Skeletal muscle tissue (tissue), 4 donors: Measurements from ENCODE around the gene COL8A1. TPM values are rescaled to one million over a fixed set of nuclear protein-coding genes. Genes with fewer than 3 reads are reported as not detected.

ENCODE experiments used
- H3K27ac ChIP-seq: one replicate; pipeline ENCODE4 v1.7.0; 2013; ENCODE audit warnings: mild to moderate bottlenecking, low read depth, low read length, inconsistent platforms
- H3K27me3 ChIP-seq, 3 donors: one replicate each; pipeline ENCODE4 v1.7.0; 2013; ENCODE audit warnings: low read length in 3 of 3; ENCODE audit not compliant: control insufficient read depth in 3 of 3, insufficient read depth in 3 of 3
- H3K36me3 ChIP-seq, 3 donors: one replicate each; pipeline ENCODE4 v1.7.0; 2013; ENCODE audit warnings: low read length in 3 of 3; ENCODE audit not compliant: control insufficient read depth in 3 of 3, insufficient read depth in 3 of 3
- H3K4me1 ChIP-seq, 3 donors: one replicate each; pipeline ENCODE4 v1.7.0; 2013; ENCODE audit warnings: low read length in 3 of 3, mild to moderate bottlenecking in 3 of 3; ENCODE audit not compliant: control insufficient read depth in 3 of 3, insufficient read depth in 3 of 3
- H3K4me3 ChIP-seq, 3 donors: one replicate each; pipeline ENCODE4 v1.7.0; 2013; ENCODE audit warnings: low read length in 3 of 3
- H3K9ac ChIP-seq, 3 donors: one replicate each; pipeline ENCODE4 v1.7.0; 2013; ENCODE audit warnings: low read length in 3 of 3, mild to moderate bottlenecking in 3 of 3, moderate library complexity in 2 of 3, low read depth in 1 of 3
- H3K9me3 ChIP-seq, 3 donors: one replicate each; pipeline ENCODE4 v1.7.0; 2013; ENCODE audit warnings: low read length in 3 of 3; ENCODE audit not compliant: control insufficient read depth in 3 of 3
- total RNA-seq: library from RNA; depleted of rRNA; stranded (reverse); fragments of >200 nt; gene quantifications from one replicate; pipeline ENCODE4 v1.2.3, GENCODE V29; 2014
- donor health status: Osteomylitis.

COL8A1 gene
- total RNA-seq, 1 donor from 2014 or later = 1.6 TPM

GRCh38 chr3:99774467-99774866, 136.1 kb downstream of the COL8A1 start:
- Histone ChIP-seq H3K27ac (no peak overlapping the region), H3K9ac (no peak overlapping the region), H3K36me3 (no peaks in the 10 kb centered on the region), H3K9me3 (no peaks in the 10 kb centered on the region), H3K4me1 (no peaks in the 10 kb centered on the region), H3K4me3 (no peak overlapping the region), H3K27me3 (peaks cover 0 to 2% (median 0%) of the 10 kb centered on the region in 3 donors)

- H3K9ac ChIP-seq = no peak overlapping the region
- no peaks in the 10 kb centered on the region for H3K9me3 ChIP-seq
- no peaks in the 10 kb centered on the region for H3K36me3 ChIP-seq
- H3K27ac ChIP-seq = no peak overlapping the region
- H3K4me1 ChIP-seq = no peaks in the 10 kb centered on the region
- H3K27me3 ChIP-seq = peaks cover 0 to 3% (median 0%) of the 10 kb centered on the region in 3 donors
- H3K4me3 ChIP-seq = no peak overlapping the region
Observed at GRCh38 chr3:99776516-99777209, 138.3 kb downstream of the COL8A1 start.

- H3K9ac ChIP-seq = no peak overlapping the region
- no peak overlapping the region for H3K27ac ChIP-seq
- H3K4me3 ChIP-seq = no peak overlapping the region
- H3K36me3 ChIP-seq = no peaks in the 10 kb centered on the region
- peaks cover 0 to 3% (median 0%) of the 10 kb centered on the region in 3 donors for H3K27me3 ChIP-seq
- H3K4me1 ChIP-seq = no peaks in the 10 kb centered on the region
- no peaks in the 10 kb centered on the region for H3K9me3 ChIP-seq
Observed at GRCh38 chr3:99777210-99777549, 138.8 kb downstream of the COL8A1 start.

GRCh38 chr3:99777708-99778107, 139.3 kb downstream of the COL8A1 start:
- Histone ChIP-seq H3K27me3 (peaks cover 0 to 3% (median 0%) of the 10 kb centered on the region in 3 donors), H3K4me1 (no peaks in the 10 kb centered on the region), H3K36me3 (no peaks in the 10 kb centered on the region), H3K9me3 (no peaks in the 10 kb centered on the region), H3K27ac (no peak overlapping the region), H3K4me3 (no peak overlapping the region), H3K9ac (no peak overlapping the region)

GRCh38 chr3:99780749-99781148, 142.4 kb downstream of the COL8A1 start:
- Histone ChIP-seq H3K27ac (no peak overlapping the region), H3K27me3 (peaks cover 0 to 3% (median 0%) of the 10 kb centered on the region in 3 donors)

GRCh38 chr3:99781761-99782160, 143.4 kb downstream of the COL8A1 start:
- no peak overlapping the region for H3K27ac ChIP-seq
- H3K4me1 ChIP-seq = no peaks in the 10 kb centered on the region
- no peak overlapping the region for H3K9ac ChIP-seq
- no peak overlapping the region for H3K4me3 ChIP-seq
- peaks cover 0 to 3% (median 0%) of the 10 kb centered on the region in 3 donors for H3K27me3 ChIP-seq
- H3K9me3 ChIP-seq = no peaks in the 10 kb centered on the region
- H3K36me3 ChIP-seq = no peaks in the 10 kb centered on the region

More at GRCh38 chr3:99780749-99781148, 142.4 kb downstream of the COL8A1 start:
- Histone ChIP-seq H3K9me3 (no peaks in the 10 kb centered on the region), H3K4me3 (no peak overlapping the region), H3K36me3 (no peaks in the 10 kb centered on the region), H3K9ac (no peak overlapping the region), H3K4me1 (no peaks in the 10 kb centered on the region)

GRCh38 chr3:99783011-99783573, 144.7 kb downstream of the COL8A1 start:
- no peaks in the 10 kb centered on the region for H3K9me3 ChIP-seq
- H3K9ac ChIP-seq = no peak overlapping the region
- no peak overlapping the region for H3K4me3 ChIP-seq
- peaks cover 0 to 3% (median 0%) of the 10 kb centered on the region in 3 donors for H3K27me3 ChIP-seq
- no peaks in the 10 kb centered on the region for H3K4me1 ChIP-seq
- no peaks in the 10 kb centered on the region for H3K36me3 ChIP-seq
- no peak overlapping the region for H3K27ac ChIP-seq

GRCh38 chr3:99789011-99789721, 150.8 kb downstream of the COL8A1 start:
- Histone ChIP-seq H3K27me3 (no peaks in the 10 kb centered on the region), H3K4me3 (no peak overlapping the region), H3K36me3 (no peaks in the 10 kb centered on the region), H3K4me1 (no peaks in the 10 kb centered on the region), H3K9ac (no peak overlapping the region), H3K9me3 (no peaks in the 10 kb centered on the region), H3K27ac (no peak overlapping the region)

GRCh38 chr3:99794485-99794884, 156.1 kb downstream of the COL8A1 start:
- no peaks in the 10 kb centered on the region for H3K27me3 ChIP-seq
- no peaks in the 10 kb centered on the region for H3K9me3 ChIP-seq
- H3K27ac ChIP-seq = no peak overlapping the region
- H3K4me1 ChIP-seq = no peaks in the 10 kb centered on the region
- H3K9ac ChIP-seq = no peak overlapping the region
- H3K4me3 ChIP-seq = no peak overlapping the region
- no peaks in the 10 kb centered on the region for H3K36me3 ChIP-seq

- no peaks in the 10 kb centered on the region for H3K27me3 ChIP-seq
- no peak overlapping the region for H3K9ac ChIP-seq
- no peaks in the 10 kb centered on the region for H3K36me3 ChIP-seq
- no peaks in the 10 kb centered on the region for H3K4me1 ChIP-seq
- no peaks in the 10 kb centered on the region for H3K9me3 ChIP-seq
- H3K4me3 ChIP-seq = no peak overlapping the region
- H3K27ac ChIP-seq = no peak overlapping the region
Observed at GRCh38 chr3:99795573-99795972, 157.2 kb downstream of the COL8A1 start.
